ENCODE measurements around the gene RPL32. TPM values are rescaled to one million over a fixed set of nuclear protein-coding genes. Genes with fewer than 3 reads are reported as not detected.

The RPL32 gene
- total RNA-seq, 1 donor from 2014 or later: 1,964 TPM

DNA sequence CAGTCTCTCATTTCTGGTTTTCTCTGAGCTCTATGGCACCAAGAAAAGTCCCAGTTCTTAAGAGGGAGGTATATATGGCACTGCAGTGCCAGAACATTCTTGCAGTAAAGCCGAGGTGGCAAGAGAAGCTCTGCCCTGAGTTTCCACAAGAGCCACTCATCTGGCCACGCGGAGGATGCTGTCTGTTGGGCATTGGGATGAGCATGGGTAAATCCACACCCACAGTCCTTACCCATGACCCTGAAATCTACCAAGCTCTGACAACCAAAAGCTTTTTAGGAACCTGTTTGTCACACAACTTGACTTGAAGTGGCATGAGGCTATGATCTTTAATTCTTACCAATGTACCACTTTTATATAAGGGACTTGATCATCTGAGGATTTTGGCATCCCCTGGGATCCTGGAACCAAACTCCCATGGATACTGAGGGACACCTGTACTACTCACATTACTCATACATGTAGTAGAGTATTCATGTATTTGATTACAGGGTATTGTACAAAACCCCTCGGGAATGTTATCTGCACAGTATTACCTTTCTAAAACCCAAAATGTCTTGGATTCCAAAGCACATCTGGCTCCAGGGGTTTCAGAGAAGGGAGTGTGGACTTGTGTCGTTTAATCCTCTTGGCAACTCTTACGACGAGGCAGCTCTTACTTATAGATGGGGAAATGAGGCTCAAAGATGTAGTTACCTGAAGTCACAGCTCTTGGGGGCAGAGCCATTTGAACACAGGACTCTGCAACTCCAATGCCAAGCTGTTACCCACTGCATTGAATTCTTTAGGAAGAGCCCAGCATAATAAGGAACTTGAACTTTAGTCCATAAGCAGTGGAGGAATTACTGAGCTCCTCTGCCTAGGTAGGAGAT is 8.8 kb downstream of the RPL32 start:
- H3K27ac Mint-ChIP-seq: no peak overlapping the region
- no peaks in the 10 kb centered on the region for H3K9me3 Mint-ChIP-seq
- H3K4me3 Mint-ChIP-seq: no peak overlapping the region
- TF ChIP-seq, protein P1, sequence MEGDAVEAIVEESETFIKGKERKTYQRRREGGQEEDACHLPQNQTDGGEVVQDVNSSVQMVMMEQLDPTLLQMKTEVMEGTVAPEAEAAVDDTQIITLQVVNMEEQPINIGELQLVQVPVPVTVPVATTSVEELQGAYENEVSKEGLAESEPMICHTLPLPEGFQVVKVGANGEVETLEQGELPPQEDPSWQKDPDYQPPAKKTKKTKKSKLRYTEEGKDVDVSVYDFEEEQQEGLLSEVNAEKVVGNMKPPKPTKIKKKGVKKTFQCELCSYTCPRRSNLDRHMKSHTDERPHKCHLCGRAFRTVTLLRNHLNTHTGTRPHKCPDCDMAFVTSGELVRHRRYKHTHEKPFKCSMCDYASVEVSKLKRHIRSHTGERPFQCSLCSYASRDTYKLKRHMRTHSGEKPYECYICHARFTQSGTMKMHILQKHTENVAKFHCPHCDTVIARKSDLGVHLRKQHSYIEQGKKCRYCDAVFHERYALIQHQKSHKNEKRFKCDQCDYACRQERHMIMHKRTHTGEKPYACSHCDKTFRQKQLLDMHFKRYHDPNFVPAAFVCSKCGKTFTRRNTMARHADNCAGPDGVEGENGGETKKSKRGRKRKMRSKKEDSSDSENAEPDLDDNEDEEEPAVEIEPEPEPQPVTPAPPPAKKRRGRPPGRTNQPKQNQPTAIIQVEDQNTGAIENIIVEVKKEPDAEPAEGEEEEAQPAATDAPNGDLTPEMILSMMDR (conservative IDR thresholded peaks at IDR 0.05): no peak
- peaks cover 24% of the 10 kb centered on the region for H3K36me3 Mint-ChIP-seq
- DNase-seq (ENCODE audit: extremely low spot score, unreplicated experiment): no peak
- H3K27me3 Mint-ChIP-seq: no peaks in the 10 kb centered on the region
- H3K4me1 Mint-ChIP-seq (ENCODE audit: unreplicated experiment): peaks cover 8% of the 10 kb centered on the region

DNA sequence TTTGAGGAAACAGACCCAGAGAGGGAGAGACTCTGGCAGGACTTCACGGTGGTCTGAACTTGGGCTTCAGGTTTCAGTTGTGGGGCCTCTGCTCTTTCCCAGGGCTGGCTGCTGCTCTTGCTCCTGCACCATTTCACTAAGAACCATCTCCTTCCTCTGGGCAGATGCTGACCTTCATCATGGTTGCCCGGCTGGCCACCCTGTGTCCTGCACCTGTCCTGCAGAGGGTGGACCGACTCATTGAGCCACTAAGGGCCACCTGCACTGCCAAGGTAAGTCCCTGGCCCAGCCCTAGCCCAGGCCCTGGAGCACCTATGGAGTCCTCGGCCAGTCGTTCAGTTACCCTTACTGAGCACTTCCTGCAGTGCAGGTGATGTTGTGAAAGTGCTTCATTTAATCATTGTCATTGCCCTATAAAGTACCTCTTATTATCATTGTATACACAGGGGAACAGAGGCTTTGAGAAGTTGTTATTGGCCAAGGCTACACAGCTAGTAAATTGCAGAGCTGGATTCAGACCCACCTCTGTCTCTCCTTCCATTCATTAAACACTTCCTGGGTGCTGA is 10.0 kb downstream of the RPL32 start:
- TF ChIP-seq, protein P1 (conservative IDR thresholded peaks at IDR 0.05): no peak
- DNase-seq (ENCODE audit: extremely low spot score, unreplicated experiment): no peak
- Mint-ChIP-seq H3K27me3 (no peaks in the 10 kb centered on the region), H3K36me3 (peaks cover 17% of the 10 kb centered on the region), H3K9me3 (no peaks in the 10 kb centered on the region), H3K4me3 (no peak overlapping the region), H3K4me1 (ENCODE audit: unreplicated experiment) (no peaks in the 10 kb centered on the region), H3K27ac (peak overlapping the region; percentile 50)

DNA sequence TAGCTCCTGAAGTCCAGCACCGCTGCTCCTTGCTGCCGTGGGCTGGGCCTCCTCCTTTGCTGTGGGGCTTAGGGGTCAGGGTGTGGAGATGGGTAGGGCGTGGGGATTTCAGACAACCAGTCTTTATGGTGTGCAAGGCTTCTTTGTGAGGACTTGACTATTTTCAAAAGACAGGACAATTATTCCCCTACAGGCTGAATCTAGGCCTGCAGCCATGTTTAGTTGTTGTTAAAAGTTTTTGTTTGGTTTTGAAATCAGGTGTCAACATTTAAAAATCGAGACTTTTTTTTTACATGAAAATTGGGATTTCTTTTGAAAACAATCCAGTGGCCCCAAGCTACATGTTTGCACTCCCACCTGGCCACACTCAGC is 10.6 kb downstream of the RPL32 start:
- no peaks in the 10 kb centered on the region for H3K27me3 Mint-ChIP-seq
- H3K4me1 Mint-ChIP-seq (ENCODE audit: unreplicated experiment): no peaks in the 10 kb centered on the region
- H3K4me3 Mint-ChIP-seq: no peak overlapping the region
- TF ChIP-seq, protein P1 (conservative IDR thresholded peaks at IDR 0.05): peak; percentile 69
- peaks cover 17% of the 10 kb centered on the region for H3K36me3 Mint-ChIP-seq
- DNase-seq (ENCODE audit: extremely low spot score, unreplicated experiment): no peak
- no peaks in the 10 kb centered on the region for H3K9me3 Mint-ChIP-seq
- H3K27ac Mint-ChIP-seq: no peak overlapping the region

DNA sequence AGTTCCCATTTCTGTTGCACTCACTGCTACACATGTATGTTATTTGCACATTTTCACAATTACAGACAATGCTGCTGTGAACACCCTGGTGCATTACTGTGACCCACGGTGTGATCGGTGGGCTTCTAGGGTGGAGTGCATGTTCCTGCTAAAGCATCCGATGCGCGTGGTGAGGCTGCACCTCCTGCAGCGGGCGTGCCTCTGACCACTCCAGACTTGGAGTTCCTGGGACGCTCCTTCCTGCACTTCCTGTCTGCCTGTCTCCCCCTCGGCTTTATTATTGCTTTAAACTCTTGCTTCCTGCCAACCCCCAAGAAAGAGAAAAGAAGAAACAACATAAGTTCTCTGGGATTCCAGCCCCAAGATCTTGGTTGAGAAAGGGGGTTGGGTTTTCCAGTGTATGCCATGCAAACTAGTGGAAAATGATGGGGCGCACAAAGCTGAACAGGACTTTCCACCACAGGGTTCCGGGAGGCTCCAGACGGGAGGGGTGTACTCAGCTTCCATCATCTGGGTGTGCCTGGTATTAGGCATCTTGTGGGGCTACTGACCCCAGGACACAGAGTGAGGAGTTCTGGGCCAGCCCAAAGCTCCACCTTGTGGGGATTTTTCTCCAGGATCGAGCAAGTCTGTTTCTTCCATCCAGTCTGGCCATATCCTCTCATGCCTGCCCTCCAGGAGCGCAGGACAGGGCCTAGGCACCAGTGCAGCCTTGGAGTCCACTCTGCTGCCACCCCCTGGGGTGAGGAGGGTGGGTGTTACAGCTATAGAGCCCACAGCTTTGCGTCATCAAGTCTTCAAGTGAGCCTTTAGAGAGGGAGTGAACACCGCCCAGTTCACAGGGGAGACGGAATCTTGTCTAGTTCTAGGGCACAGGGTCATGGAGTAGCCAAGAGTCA is 11.2 kb downstream of the RPL32 start:
- Mint-ChIP-seq H3K27ac (no peak overlapping the region), H3K9me3 (no peaks in the 10 kb centered on the region), H3K27me3 (no peaks in the 10 kb centered on the region), H3K4me1 (ENCODE audit: unreplicated experiment) (no peaks in the 10 kb centered on the region), H3K4me3 (no peak overlapping the region), H3K36me3 (peaks cover 17% of the 10 kb centered on the region)
- DNase-seq (ENCODE audit: extremely low spot score, unreplicated experiment): no peak
- TF ChIP-seq, protein P1 (conservative IDR thresholded peaks at IDR 0.05): no peak

DNA sequence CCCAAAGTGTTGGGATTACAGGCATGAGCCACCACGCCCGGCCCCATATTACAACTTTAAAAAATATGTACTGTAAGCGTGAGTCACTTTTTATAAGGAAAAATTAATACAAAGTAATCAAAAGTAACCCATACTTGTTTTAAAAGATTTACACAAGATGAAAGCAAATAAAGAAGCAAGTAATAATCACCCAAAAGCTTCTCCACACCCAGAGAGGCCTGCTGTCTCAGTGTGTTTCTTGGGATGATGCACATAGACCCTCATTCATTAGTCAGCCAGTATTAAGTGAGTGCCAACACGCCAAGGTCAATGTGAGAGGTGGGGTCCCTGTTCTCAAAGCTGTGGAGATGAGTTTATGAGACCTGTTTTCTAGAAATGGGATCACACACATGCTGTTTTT is 12.0 kb downstream of the RPL32 start:
- no peaks in the 10 kb centered on the region for H3K27me3 Mint-ChIP-seq
- no peak for DNase-seq (ENCODE audit: extremely low spot score, unreplicated experiment)
- H3K4me1 Mint-ChIP-seq (ENCODE audit: unreplicated experiment): no peaks in the 10 kb centered on the region
- TF ChIP-seq, protein P1 (conservative IDR thresholded peaks at IDR 0.05): no peak
- H3K36me3 Mint-ChIP-seq: peaks cover 14% of the 10 kb centered on the region
- no peak overlapping the region for H3K27ac Mint-ChIP-seq
- H3K4me3 Mint-ChIP-seq: no peak overlapping the region
- no peaks in the 10 kb centered on the region for H3K9me3 Mint-ChIP-seq
